ENCODE data around the gene PPP1R12B. TPM values are rescaled to one million over a fixed set of nuclear protein-coding genes. Genes with fewer than 3 reads are reported as not detected.

PPP1R12B gene
- total and polyA plus RNA-seq, 4 donors: 4.0 to 31.6 (median 9.7) TPM

DNA sequence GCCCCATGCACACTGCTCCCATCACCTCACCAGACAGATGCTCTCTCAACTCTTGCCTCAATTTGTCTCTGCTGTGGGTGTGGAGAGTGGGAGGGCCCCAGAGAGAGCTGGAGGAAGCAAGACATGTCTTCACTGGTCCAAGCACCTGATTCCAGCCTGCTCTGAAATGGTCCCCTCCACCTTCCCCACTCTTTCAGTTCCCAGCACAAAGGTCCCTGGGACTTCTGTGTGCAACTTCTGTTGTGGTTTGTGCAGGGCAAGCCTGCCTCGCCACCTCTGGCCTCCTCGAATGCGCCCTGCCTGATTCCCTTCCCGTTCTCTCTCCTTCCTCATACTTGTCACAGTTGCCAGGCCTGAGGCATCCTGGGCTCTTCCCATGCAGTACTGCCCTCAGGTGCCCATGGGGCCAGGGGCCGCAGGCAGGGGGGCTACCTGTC, 242.5 kb downstream of the PPP1R12B start:
- H3K9me3 ChIP-seq (ENCODE audit: control insufficient read depth in 4 of 4, low read length in 3 of 4): no peaks in the 10 kb centered on the region
- TF ChIP-seq FOXA1 (IDR thresholded peaks at IDR 0.05): no peak
- no peak for TF ChIP-seq EGR1 (IDR thresholded peaks at IDR 0.05; ENCODE audit: low read depth in 2 of 2)
- TF ChIP-seq, protein P1, sequence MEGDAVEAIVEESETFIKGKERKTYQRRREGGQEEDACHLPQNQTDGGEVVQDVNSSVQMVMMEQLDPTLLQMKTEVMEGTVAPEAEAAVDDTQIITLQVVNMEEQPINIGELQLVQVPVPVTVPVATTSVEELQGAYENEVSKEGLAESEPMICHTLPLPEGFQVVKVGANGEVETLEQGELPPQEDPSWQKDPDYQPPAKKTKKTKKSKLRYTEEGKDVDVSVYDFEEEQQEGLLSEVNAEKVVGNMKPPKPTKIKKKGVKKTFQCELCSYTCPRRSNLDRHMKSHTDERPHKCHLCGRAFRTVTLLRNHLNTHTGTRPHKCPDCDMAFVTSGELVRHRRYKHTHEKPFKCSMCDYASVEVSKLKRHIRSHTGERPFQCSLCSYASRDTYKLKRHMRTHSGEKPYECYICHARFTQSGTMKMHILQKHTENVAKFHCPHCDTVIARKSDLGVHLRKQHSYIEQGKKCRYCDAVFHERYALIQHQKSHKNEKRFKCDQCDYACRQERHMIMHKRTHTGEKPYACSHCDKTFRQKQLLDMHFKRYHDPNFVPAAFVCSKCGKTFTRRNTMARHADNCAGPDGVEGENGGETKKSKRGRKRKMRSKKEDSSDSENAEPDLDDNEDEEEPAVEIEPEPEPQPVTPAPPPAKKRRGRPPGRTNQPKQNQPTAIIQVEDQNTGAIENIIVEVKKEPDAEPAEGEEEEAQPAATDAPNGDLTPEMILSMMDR (IDR thresholded peaks at IDR 0.05; ENCODE audit: low read depth, low read length, missing input control): no peak
- TF ChIP-seq, protein P2, sequence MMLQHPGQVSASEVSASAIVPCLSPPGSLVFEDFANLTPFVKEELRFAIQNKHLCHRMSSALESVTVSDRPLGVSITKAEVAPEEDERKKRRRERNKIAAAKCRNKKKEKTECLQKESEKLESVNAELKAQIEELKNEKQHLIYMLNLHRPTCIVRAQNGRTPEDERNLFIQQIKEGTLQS (IDR thresholded peaks at IDR 0.05): no peak
- no peak for TF ChIP-seq NR2F2 (IDR thresholded peaks at IDR 0.05)
- TF ChIP-seq YY1 (IDR thresholded peaks at IDR 0.05): no peak
- TF ChIP-seq JUND (IDR thresholded peaks at IDR 0.05): no peak
- TF ChIP-seq GABPA (IDR thresholded peaks at IDR 0.05 in 1 of 2, conservative IDR thresholded peaks at IDR 0.05 in 1 of 2): no peak
- no peak for TF ChIP-seq TAF1 (conservative IDR thresholded peaks at IDR 0.05)
- no peak for TF ChIP-seq RAD21 (IDR thresholded peaks at IDR 0.05)
- TF ChIP-seq SP1 (IDR thresholded peaks at IDR 0.05): no peak
- no peak for TF ChIP-seq FOXA2 (IDR thresholded peaks at IDR 0.05)
- no peak overlapping the region for H3K27ac ChIP-seq (ENCODE audit: low read depth in 1 of 2, low read length in 2 of 2)
- no peak overlapping the region for H3K4me3 ChIP-seq (ENCODE audit: low read depth in 1 of 3, low read length in 3 of 3)
- WGBS: 90% methylated on average over 5 of the region's 5 CpGs
- peaks cover 0 to 3% (median 0%) of the 10 kb centered on the region in 4 donors for H3K36me3 ChIP-seq (ENCODE audit: control insufficient read depth in 4 of 4, insufficient read depth in 3 of 4, low read depth in 1 of 4, low read length in 3 of 4)
- no peaks in the 10 kb centered on the region for H3K27me3 ChIP-seq (ENCODE audit: control insufficient read depth in 4 of 4, insufficient read depth in 4 of 4, low read length in 3 of 4)
- DNase-seq (ENCODE audit: low spot score): no peak
- no peak overlapping the region for H3K9ac ChIP-seq (ENCODE audit: low read depth in 1 of 2, low read length in 2 of 2)
- peaks cover 0 to 2% (median 0%) of the 10 kb centered on the region in 4 donors for H3K4me1 ChIP-seq (ENCODE audit: control insufficient read depth in 4 of 4, insufficient read depth in 4 of 4, low read length in 3 of 4)

DNA sequence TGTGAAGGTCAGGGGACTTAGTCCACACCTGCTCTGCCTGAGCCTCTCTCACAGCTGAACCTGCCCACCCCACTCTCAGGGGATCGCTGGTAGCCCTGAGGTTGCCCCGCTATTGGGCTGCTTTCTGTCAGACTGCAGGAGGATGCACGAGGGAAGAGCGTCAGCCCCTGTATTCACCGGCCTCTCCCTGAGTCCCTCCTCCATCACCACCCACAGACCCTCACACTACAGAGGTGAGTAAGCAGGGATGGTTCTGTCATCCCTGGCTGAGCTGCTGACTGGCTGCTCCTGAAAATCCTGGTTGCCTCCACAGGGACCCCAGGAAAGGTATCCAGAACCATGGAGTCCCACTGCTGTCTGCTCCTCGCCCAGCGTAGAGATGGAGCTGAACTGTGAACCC, 243.0 kb downstream of the PPP1R12B start:
- no peak for DNase-seq (ENCODE audit: low spot score)
- H3K36me3 ChIP-seq (ENCODE audit: control insufficient read depth in 4 of 4, insufficient read depth in 3 of 4, low read depth in 1 of 4, low read length in 3 of 4): peaks cover 0 to 3% (median 0%) of the 10 kb centered on the region in 4 donors
- peaks cover 0 to 2% (median 0%) of the 10 kb centered on the region in 4 donors for H3K4me1 ChIP-seq (ENCODE audit: control insufficient read depth in 4 of 4, insufficient read depth in 4 of 4, low read length in 3 of 4)
- WGBS: 97% methylated on average over 7 of the region's 7 CpGs
- no peak for TF ChIP-seq RAD21 (IDR thresholded peaks at IDR 0.05)
- TF ChIP-seq JUND (IDR thresholded peaks at IDR 0.05): no peak
- no peak overlapping the region for H3K4me3 ChIP-seq (ENCODE audit: low read depth in 1 of 3, low read length in 3 of 3)
- H3K27me3 ChIP-seq (ENCODE audit: control insufficient read depth in 4 of 4, insufficient read depth in 4 of 4, low read length in 3 of 4): no peaks in the 10 kb centered on the region
- H3K9ac ChIP-seq (ENCODE audit: low read depth in 1 of 2, low read length in 2 of 2): no peak overlapping the region
- H3K27ac ChIP-seq (ENCODE audit: low read depth in 1 of 2, low read length in 2 of 2): no peak overlapping the region
- H3K9me3 ChIP-seq (ENCODE audit: control insufficient read depth in 4 of 4, low read length in 3 of 4): no peaks in the 10 kb centered on the region

DNA sequence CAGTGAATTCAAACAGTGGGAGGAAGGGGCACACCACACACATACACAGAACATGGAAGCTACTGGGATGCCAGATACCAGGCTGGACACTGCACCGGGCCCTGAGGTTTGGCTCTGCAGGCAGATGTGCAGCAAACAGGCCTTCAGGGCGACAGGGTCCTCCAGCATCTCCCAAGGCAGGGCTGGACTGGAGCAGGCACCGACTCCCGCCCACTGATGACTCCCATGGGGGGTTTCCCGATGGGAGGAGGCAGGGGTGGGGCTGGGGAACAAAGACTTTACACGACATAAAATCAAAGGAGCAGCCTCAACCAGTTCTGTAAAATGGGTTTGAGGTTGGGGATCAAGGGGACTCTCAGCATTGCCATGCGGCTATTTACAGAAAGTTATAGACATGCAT, 243.6 kb downstream of the PPP1R12B start:
- DNase-seq (ENCODE audit: low spot score): no peak
- H3K27ac ChIP-seq (ENCODE audit: low read depth in 1 of 2, low read length in 2 of 2): no peak overlapping the region

More for the DNA sequence above, 243.6 kb downstream of the PPP1R12B start:
- no peaks in the 10 kb centered on the region for H3K9me3 ChIP-seq (ENCODE audit: control insufficient read depth in 4 of 4, low read length in 3 of 4)
- TF ChIP-seq NR2F2 (IDR thresholded peaks at IDR 0.05): no peak
- TF ChIP-seq SP1 (IDR thresholded peaks at IDR 0.05): no peak
- TF ChIP-seq, protein P2 (IDR thresholded peaks at IDR 0.05): no peak
- no peak for TF ChIP-seq RXRA (IDR thresholded peaks at IDR 0.05)
- TF ChIP-seq, protein P3, sequence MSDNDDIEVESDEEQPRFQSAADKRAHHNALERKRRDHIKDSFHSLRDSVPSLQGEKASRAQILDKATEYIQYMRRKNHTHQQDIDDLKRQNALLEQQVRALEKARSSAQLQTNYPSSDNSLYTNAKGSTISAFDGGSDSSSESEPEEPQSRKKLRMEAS (IDR thresholded peaks at IDR 0.05): no peak
- no peak for TF ChIP-seq FOXA1 (IDR thresholded peaks at IDR 0.05)
- TF ChIP-seq EGR1 (IDR thresholded peaks at IDR 0.05; ENCODE audit: low read depth in 2 of 2): no peak
- TF ChIP-seq RAD21 (IDR thresholded peaks at IDR 0.05): no peak
- H3K27me3 ChIP-seq (ENCODE audit: control insufficient read depth in 4 of 4, insufficient read depth in 4 of 4, low read length in 3 of 4): no peaks in the 10 kb centered on the region
- H3K4me1 ChIP-seq (ENCODE audit: control insufficient read depth in 4 of 4, insufficient read depth in 4 of 4, low read length in 3 of 4): peaks cover 0 to 2% (median 0%) of the 10 kb centered on the region in 4 donors
- H3K9ac ChIP-seq (ENCODE audit: low read depth in 1 of 2, low read length in 2 of 2): no peak overlapping the region
- 95% methylated on average over 7 of the region's 7 CpGs for WGBS
- peaks cover 0 to 3% (median 0%) of the 10 kb centered on the region in 4 donors for H3K36me3 ChIP-seq (ENCODE audit: control insufficient read depth in 4 of 4, insufficient read depth in 3 of 4, low read depth in 1 of 4, low read length in 3 of 4)
- H3K4me3 ChIP-seq (ENCODE audit: low read depth in 1 of 3, low read length in 3 of 3): no peak overlapping the region

All from liver (tissue), 9 donors.